Measurements from ENCODE around the gene NTMT1.

The NTMT1 gene

DNA sequence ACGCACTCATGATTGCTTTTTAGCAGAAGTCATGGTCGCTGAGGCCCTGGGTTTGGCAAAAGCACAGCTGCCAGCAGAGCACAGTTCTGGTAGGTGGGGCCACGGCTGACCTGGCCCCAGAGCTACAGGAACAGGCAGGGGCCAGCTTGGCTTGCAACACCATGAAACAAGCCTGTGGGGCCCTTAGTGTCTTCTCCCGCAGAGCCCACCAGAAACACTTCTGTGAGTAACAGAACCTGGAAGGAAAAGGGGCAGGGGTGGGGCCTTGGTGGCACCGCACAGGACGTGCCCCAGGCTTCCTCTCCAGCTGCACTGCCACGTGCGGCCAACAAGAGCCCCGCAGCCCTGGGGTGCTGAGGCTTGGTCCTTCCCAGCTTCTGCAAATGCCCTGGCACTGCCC, 11.1 kb downstream of the NTMT1 start:
- DNase-seq (ENCODE audit: low read depth, low spot score): no peak

DNA sequence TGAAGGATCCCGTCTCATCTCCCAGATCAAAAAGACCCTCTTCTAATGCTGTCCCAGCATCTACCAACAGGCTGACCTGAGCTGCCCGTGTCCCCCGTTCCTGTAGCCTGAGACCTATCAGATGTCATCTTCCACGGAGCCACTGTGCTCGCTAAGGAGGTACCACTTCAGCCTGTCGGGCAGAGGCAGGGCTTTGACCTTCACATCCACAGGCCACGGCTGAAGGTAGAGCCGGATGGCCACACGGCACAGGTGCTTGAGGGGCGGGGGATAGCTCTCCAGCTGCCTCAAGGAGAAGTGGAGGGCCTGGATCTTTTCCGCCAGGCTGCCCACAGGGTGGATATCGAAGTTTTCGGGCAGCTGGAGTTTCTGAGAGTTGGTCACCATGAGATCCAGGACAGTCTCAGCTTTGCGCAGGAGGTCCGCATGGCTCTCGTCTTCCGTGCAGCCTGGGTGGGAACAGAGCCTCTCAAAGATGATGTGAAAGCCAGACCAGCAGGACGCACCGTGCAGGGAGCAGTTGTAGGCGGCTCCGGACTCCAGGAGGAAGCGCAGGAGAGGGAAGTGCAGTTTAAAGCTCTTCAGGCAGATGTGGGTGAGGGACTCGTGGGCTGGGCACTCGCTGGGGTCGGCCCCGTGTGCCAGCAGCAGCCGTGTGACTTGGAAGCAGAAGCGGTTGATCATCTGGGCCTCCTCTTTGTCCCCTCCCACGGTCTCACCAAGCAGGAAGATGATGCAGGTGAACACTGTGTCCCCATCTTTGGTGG, 11.9 kb downstream of the NTMT1 start:
- DNase-seq (ENCODE audit: low read depth, low spot score): no peak

DNA sequence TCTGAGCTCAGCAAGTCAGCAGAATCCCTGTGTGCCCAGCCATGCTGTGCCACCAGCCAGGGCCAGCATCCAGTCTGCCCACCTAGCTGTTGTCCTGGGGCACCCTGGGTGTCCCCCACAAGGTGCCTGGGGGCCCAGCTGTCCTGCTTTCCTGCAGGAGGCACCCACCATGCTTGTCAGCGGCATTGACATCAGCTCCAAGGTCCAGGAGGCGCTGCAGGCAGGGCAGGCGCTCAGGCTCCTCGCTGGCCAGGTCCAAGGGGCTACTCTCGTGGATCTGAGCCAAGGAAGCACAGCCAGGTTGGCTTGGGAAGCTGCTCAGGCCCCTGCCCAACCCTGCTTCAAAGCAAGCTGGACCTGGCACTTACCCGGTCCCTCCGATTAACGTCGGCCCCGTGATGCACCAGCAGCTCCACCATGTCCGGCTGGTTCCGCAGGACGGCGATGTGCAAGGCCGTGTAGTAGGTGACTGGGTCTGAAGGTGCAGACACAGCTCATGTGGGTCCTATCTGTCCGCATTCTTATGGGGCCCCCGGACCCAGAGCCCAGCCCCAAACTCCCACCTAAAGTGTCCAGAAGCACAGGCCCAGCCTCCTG, 13.2 kb downstream of the NTMT1 start:
- no peak for DNase-seq (ENCODE audit: low read depth, low spot score)

DNA sequence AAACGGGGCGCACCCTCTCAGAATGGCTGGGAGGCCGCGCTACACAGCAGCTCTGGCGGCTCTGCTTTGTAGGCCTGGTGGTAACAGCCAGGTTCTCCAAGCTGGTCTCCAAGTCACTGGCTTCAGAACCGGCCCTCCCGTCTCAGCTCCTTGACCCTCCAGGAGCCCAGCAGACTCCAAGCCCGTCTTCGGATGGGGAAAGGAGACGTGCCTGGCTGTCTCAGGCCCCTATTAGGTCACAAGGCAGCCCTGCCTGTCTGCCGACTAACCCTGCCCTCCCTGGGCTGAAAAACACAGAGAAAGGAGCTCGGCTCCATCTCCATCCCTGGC, 13.8 kb downstream of the NTMT1 start:
- no peak for DNase-seq (ENCODE audit: low read depth, low spot score)

DNA sequence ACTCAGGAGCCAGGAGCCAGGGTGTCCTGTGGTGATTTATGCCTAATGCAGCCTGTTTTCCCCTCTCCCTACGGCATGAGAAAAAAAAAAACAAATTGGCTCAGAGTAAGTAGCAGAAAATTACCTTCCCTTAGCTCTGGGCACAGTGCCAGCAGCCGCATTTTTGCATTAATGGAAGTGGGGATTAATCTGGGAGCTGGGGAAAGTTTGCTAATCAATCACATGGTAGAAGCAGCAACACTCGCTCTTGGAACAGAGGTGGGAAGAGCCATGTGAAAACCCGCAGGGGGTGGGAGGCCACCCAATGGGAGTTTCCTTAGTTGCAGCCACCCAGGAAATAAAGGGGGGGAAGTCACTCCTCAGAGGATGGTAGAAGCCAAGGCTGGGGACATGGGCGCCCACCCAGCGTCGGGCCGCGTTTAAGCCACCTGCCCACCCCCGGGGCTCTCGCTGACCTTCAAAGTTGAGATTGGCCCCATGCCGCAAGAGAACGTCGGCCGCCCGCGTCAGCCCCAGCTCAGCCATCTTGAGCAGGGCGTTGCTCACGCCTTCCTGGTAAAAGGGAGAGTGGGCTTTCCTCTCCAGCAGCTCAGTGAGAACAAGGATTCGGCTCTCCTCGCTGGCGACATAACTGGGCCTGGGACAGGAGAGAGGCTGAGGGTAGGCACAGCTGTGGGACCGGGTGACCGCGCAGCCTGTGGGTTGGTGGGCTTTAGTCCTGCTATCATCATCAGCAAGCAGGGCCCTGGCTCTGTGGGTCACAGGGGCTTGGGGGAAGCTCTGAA, 14.3 kb downstream of the NTMT1 start:
- DNase-seq (ENCODE audit: low read depth, low spot score): no peak

DNA sequence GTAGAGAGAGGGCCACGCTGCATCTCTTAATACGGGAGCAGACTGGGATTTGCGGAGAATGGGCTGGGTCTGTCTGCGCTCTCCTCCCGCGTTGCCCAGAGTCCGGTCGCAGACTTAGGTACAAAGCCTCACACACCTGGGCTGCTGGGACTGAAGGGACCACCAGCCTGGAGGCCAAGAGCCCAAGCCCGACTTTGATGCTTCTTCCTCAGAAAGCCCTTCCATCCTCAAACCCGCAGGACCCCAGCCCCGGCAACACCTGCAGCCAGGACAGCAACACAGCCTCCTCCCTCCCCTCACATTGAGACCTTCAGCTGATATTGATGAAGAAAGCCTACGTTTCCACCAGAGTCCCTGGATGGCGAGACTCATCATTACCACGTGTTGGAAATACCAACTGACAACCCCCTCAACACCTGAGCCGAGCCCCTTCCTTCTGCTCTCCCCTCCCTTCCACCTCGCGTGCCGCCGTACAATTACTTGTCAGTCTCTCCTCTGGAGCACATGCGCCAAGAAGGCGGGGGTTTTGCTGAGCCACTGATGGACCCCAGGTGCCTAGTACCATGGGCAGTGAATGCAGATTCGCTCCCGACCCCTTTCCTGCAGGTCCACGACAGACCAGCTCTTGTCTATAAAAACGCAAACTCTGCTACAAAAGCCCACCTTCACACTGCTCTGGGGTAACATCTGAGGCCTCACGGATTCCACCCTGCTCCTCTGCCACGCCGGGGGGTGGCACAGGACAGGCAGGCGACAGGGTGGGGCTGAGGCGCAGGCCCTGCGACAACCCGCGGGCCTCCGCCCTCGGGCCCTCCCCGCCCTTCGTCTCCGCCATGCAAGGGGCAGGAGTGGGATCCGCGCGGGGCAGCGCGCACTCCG, 15.1 kb downstream of the NTMT1 start:
- no peak for DNase-seq (ENCODE audit: low read depth, low spot score)

DNA sequence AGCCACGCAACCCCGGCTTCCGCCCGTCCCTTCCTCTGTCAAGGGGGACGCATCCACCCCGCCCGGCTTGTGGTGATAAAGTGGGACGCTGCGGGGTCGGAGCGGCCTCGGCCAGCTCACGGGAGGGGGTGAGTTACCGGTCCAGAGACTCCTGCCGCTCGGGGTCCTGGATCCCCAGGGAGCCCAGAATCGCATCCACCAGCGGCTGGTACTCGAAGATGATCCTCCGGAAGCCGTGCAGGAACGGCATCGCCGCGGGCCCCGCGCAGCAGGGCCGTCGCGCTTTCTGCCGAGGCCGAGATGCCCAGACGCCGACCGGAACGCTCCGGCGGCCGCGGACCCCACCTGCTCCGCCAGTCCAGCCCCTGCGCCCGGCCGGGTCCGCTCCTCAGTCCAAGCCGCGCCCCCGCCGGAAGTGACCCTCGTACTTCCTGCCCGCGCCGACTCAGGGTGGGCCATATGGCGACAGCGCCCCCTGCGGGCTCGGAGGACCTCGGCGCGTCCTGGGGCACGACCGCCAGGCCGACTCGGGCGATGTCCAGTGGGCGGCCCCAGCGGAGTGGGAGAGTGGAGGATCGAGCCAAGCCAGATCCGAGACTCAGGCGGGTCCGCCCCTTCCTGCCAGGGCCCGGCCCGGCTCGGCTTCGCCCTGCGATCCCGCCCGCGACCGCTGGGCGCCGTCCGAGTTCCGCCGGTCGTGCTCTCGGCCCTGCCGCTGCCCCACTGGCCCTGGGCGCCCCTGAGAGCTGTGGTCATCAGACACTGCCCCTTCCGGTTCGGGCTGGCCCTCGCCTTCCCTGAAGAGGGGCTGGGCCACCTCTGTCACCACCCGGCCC, 16.0 kb downstream of the NTMT1 start, which contains the start of gene ASB6:
TSS of gene ASB6 (minus strand) at position 402 of the 836 bp plus-strand sequence. CDS start at position 250, 152 bp downstream.
- peak; percentile 91 for DNase-seq (ENCODE audit: low read depth, low spot score)

DNA sequence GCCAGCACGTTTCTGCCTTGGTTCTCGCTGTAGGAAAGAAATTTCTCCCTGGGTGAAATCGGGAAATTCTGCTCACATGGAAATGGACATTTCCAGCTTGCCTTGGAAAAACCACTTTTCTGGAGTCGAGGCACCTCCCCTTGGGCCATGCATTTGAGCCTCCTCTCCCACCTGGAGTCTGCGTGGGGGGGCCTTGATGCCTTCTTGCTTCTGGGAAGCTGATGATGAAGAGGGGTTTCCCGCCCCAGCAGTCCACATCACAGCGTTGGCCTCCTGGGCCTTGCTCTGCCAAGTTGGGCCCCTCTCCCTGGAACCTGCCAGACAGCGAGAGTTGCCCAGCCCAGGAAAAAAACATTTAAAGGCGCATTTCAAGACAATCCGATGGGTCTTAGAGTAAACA, 17.7 kb downstream of the NTMT1 start:
- no peak for DNase-seq (ENCODE audit: low read depth, low spot score)

DNA sequence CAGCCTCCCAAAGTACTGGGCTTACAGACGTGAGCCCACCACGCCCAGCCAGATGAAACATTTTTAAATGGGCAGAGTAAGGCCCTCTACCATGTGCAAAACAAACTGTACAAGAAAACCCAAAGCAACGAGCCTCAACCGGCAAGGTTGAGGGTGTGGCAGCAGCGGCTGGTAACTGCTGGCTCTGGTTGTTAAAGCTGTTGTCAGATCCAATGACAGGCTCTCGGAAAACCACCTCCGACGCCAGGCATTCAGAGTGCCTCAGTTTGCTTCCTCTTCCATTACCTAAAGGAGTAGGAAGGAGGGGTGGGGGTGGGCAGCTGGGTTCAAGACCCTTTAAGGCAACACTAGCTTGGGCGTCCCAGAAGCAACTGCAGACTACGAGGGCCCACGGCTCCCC, 18.4 kb downstream of the NTMT1 start:
- no peak for DNase-seq (ENCODE audit: low read depth, low spot score)

DNA sequence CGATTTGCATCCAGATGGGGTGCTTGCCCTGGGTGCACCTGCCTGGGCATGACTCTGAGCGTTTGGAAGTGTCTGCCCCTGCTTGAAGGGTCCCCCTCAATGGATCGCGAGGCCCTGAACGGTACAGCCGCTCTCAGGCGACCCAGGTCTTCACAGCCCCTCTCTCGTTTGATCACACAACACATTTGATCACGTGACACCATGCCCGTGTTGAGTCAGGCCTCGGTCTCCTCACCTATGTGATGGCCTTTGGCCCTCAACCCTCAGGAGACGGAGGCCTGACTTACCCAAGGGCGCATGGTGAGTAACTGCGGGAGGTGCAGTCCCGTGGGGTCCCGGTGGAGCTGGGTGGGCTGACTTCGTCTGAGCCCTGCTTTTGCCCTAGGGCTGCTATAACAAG, 18.9 kb downstream of the NTMT1 start:
- DNase-seq (ENCODE audit: low read depth, low spot score): no peak

DNA sequence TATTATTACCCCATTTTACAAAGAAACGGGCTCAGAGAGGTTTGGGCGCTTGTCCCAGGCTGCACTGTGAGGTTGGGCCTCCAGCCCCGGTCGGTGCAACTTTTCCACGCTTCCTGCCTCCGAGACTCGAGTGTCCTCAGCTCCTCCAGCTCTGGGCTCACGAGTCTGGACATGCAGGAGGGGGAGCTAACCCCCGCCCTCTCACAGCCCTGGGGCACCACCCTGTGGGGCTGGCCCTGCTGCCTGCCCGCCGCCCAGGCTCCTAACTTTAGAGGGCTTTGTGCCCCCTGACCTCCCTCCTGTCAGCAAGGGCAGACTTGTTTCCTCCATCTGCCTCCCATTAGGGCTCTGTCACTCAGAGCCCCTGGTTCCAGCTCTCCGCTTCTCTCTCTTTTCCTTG, 20.3 kb downstream of the NTMT1 start:
- DNase-seq (ENCODE audit: low read depth, low spot score): no peak

DNA sequence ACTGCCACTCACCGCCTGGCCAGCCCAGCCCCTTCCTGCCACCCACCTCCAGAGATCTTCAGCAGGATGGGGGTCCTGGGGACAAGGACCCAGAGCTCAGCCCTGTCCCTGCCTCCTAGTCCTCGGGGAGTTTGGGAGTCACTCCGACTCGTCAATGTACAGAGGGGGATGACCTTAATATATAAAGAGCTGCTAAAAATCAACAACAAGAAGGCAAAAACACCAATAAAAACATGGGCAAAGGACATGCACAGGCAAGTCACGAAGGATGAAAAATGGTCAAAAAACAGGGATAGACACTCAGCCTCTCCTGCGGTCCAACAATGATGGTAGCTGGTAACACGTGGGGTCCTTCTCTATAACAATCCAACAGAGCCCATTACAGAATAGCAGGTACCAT, 20.7 kb downstream of the NTMT1 start:
- no peak for DNase-seq (ENCODE audit: low read depth, low spot score)

DNA sequence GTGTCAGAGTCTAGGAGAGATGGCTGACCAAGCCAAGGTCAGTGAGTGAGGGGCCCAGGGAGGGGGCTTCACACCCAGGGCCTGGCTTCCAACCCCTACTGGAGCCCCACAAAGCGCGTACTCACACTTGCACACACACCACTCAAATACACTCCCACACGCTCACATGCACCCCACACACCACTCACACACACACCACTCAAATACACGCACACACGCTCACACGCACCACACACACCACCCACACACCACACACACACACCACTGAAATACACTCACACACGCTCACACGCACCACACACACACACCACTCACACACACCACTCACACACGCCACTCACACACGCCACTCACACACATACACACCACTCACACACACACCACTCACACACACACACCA, 21.7 kb downstream of the NTMT1 start:
- DNase-seq (ENCODE audit: low read depth, low spot score): no peak

DNA sequence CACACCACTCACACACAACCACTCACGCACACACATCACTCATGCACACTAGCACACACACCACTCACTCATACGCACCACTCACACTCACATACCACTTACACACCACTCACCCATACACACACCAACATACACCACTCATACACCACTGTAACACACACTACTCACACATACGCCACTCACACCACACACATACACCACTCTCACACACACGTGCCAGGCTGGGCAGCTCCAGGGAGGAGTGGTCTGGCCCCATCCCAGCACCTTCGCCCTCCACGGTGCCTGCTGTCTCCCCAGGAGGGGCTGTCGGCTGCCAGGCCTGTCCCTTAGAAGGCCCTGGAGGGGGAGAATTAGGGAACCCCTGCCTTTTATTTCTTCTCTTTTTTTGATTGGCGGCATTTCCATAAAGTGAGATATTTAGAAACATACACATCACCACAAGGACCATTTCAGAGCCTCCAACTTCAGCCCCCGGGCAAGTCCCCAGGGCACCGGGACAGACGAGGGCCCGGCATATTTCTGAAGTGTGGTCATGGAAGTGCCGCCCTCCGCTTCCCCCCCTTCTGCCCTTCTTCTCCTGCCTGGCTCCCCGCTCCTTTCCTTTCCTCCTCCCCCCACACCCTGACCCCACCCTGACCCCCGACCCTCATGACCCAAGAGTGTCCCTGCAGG, 22.3 kb downstream of the NTMT1 start:
- no peak for DNase-seq (ENCODE audit: low read depth, low spot score)

DNA sequence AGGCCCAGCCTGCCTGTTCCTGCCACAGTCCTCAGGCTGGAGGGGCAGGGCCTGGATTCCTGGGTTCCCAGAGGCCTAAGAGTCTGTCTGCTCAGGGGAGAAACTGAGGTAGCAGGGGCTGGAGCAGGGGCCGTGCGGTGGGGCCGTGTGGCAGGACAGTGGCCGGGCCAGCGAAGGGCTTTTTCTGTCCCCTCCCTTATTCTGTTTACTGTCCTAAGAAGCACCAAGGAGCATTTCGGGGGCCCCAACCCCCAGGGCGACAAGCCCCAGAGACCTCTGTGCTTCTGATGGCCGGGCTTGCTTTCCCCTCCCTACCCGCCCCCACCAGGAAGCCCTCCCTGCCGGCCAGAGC, 22.8 kb downstream of the NTMT1 start:
- no peak for DNase-seq (ENCODE audit: low read depth, low spot score)

DNA sequence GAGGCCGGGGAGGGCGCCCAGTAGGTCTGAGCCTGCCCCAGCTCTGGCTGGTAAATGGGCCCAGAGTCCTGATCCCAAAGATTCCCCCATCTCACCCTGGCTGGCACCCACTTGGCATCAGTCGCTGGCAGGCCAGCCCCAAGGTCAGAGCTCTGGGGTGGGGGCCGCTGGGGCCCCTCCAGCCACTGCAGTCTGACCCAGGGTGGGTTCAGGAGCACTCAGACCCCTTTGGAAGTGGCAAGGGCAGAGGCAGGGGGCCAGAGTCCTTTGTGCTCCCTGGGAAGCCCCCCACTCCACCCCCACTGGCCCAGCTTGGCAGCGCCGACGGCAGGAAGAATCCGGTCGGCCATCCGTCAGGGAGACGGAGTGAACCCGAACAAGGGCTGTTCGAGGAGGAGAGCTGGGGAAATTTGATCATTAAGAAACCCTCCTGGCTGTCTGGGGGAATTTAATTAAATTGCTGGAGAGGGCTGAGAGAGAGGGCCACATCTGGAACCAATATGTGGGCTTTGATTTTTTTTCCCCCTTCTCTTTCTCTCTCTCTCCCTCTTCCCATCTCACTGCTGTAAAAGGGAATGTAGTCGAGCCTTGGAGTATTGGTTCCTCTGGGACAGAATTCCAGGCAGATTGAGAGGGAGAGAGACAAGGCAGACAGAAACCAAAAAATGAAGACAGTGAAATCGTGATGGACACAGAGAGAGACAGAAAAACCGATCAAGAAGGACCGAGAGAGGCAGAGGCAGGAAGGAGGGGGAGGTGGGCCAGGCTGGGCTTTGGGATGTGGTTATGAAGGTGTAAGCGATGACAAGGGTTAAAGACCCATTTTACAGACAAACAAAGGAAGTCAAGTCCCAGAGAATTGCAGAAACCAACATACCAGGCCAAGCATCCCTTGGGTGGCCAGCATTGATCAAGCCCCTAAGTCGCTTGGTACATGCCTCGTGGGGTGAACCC, 24.0 kb downstream of the NTMT1 start:
- no peak for DNase-seq (ENCODE audit: low read depth, low spot score)

DNA sequence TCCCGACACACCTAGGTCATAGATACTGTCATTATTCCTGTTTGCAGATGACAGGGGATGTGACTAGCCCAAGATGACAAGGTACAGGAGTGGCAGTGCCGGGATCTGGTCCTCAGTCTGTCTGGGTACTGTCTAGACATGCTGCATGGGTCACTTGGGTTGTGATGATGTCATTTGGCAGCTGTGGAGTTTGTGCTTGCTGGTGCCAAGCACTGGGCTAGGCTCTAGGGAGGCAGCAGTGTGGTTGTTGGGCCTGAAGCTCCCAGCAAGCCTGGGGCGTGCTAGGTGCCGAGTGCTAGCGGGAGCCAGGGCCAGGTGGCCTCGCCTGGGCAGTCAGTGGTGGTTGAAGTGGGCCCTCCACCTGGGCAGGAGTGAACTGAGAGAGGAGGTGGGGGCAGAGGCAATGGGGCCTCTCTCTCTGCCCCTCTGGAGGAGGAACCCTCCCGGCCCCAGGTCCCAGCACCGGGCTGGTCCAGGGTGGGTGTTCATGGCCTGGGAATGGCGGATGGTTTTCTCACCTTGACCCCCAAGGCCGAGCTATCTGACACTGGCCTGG, 24.8 kb downstream of the NTMT1 start:
- no peak for DNase-seq (ENCODE audit: low read depth, low spot score)

DNA sequence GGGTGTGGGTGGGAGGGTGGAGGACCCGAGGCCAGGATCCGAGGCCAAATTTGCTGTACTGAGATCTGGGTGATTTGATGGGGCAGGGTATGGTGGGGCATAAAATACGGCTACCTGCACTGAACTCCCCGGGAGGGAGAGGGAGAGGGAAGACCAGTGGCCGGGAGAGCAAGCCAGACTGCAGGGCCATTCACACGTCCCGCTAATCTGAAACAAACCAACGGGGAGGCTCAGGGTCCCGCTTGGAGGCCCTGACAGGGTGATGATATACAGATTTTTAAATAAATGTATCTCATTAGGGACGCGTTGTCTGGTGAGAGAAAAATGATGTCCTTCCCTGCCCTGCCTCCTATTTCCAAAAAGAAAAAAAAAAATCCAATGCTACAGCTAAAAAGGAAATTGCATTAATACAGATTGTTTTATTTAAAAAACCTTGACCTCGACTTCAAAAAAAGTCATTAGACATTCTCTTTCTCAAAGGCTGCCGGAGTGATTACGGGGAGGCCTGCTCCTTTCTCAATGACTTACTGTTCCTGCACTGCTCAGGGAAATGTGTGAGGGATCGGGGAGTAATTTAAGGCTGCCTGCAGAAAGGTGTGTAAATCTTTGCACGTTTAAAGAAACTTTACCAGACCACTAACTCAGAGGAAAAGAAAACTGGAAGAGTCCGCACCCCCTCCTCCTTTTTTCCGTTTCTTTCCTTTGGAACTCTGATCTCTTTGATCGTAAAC, 28.0 kb downstream of the NTMT1 start:
- no peak for DNase-seq (ENCODE audit: low read depth, low spot score)
